WTC11 (cell line): ENCODE data around the gene DCAF5. TPM values are rescaled to one million over a fixed set of nuclear protein-coding genes. Genes with fewer than 3 reads are reported as not detected.
A peak's percentile ranks its signal among the peaks of the same experiment; 100 is the strongest.

ENCODE experiments used
- ATAC-seq: fragments of 200-7000 bp; cut with Tn5 transposase; 2 replicates; pipeline ENCODE4 v1.10.0; 2021; ENCODE audit warnings: mild to moderate bottlenecking, moderate library complexity
- CTCF ChIA-PET: fragments of 300-600 bp; sonication (Branson Sonifier 250); formaldehyde crosslinking; loops from one replicate; lab custom pipeline; 2021; ENCODE audit warnings: antibody characterized with exemption; lab: Charles Lee
- POLR2A ChIA-PET: fragments of 350-600 bp; sonication (Branson Sonifier 250); formaldehyde crosslinking; loops from one replicate; lab custom pipeline; 2021; ENCODE audit warnings: antibody characterized with exemption; lab: Charles Lee
- DNase-seq: peaks from one replicate; pipeline ENCODE4 v3.0.0; 2021; ENCODE audit warnings: low spot score
- H3K27ac Mint-ChIP-seq: 2 replicates; pipeline ENCODE4 v1.8.0; 2021; ENCODE audit warnings: mixed read lengths
- H3K27me3 Mint-ChIP-seq: 2 replicates; pipeline ENCODE4 v1.8.0; 2021; ENCODE audit warnings: low read depth, mild to moderate bottlenecking, moderate library complexity, mixed read lengths
- H3K36me3 Mint-ChIP-seq: 2 replicates; pipeline ENCODE4 v1.8.0; 2021; ENCODE audit warnings: mixed read lengths
- H3K4me1 Mint-ChIP-seq: 2 replicates; pipeline ENCODE4 v1.8.0; 2022; ENCODE audit warnings: mixed read lengths
- H3K4me3 Mint-ChIP-seq: 2 replicates; pipeline ENCODE4 v1.8.0; 2021; ENCODE audit warnings: mild to moderate bottlenecking, moderate library complexity, mixed read lengths
- H3K9me3 Mint-ChIP-seq: 2 replicates; pipeline ENCODE4 v1.8.0; 2021; ENCODE audit warnings: mixed read lengths
- ATF2 ChIP-seq: sonication (generic); formaldehyde crosslinking; IDR thresholded peaks from 2 replicates; pipeline ENCODE4 v1.8.1; 2022; ENCODE audit warnings: low read depth, missing genetic modification reagents, borderline replicate concordance
- CREB1 ChIP-seq: sonication (generic); formaldehyde crosslinking; IDR thresholded peaks from 2 replicates; pipeline ENCODE4 v1.8.0; 2023; ENCODE audit warnings: mild to moderate bottlenecking, missing genetic modification reagents
- CTCF ChIP-seq: fragments of 200-600 bp; IDR thresholded peaks from 2 replicates; pipeline ENCODE4 v1.8.0; 2022; ENCODE audit warnings: antibody characterized with exemption
- E2F1 ChIP-seq: sonication (generic); formaldehyde crosslinking; IDR thresholded peaks from 2 replicates; pipeline ENCODE4 v1.8.0; 2022; ENCODE audit warnings: mild to moderate bottlenecking, missing genetic modification reagents
- NFYB ChIP-seq: sonication (generic); formaldehyde crosslinking; conservative IDR thresholded peaks from 2 replicates; pipeline ENCODE4 v1.8.0; 2022; ENCODE audit warnings: low read depth, missing genetic modification reagents
- OVOL2 ChIP-seq: fragments of 250-450 bp; sonication (Bioruptor Pico); IDR thresholded peaks from 2 replicates; pipeline ENCODE4 v1.9.0; 2021; ENCODE audit warnings: mild to moderate bottlenecking, borderline replicate concordance
- RELA ChIP-seq: sonication (generic); formaldehyde crosslinking; IDR thresholded peaks from 2 replicates; pipeline ENCODE4 v1.8.1; 2022; ENCODE audit warnings: missing genetic modification reagents, mild to moderate bottlenecking, borderline replicate concordance
- SOX15 ChIP-seq: fragments of 250-450 bp; sonication (Bioruptor Pico); IDR thresholded peaks from 2 replicates; pipeline ENCODE4 v1.9.0; 2021; ENCODE audit warnings: mild to moderate bottlenecking
- TEAD1 ChIP-seq: sonication (generic); formaldehyde crosslinking; IDR thresholded peaks from 2 replicates; pipeline ENCODE4 v1.8.0; 2022; ENCODE audit warnings: mild to moderate bottlenecking, missing genetic modification reagents
- ZNF138 ChIP-seq: sonication (generic); formaldehyde crosslinking; conservative IDR thresholded peaks from 2 replicates; pipeline ENCODE4 v1.8.1; 2022; ENCODE audit warnings: mild to moderate bottlenecking, moderate library complexity, missing genetic modification reagents
- ZNF232 ChIP-seq: sonication (generic); formaldehyde crosslinking; IDR thresholded peaks from 2 replicates; pipeline ENCODE4 v1.8.0; 2022; ENCODE audit warnings: mild to moderate bottlenecking, missing genetic modification reagents
- ZNF263 ChIP-seq: sonication (generic); formaldehyde crosslinking; IDR thresholded peaks from 2 replicates; pipeline ENCODE4 v1.8.1; 2022; ENCODE audit warnings: low read depth, mild to moderate bottlenecking, moderate library complexity, missing genetic modification reagents
- ZNF281 ChIP-seq: sonication (generic); formaldehyde crosslinking; IDR thresholded peaks from 2 replicates; pipeline ENCODE4 v1.8.0; 2023; ENCODE audit warnings: mild to moderate bottlenecking, missing genetic modification reagents
- ZNF416 ChIP-seq: fragments of 250-450 bp; sonication (Bioruptor Pico); IDR thresholded peaks from 2 replicates; pipeline ENCODE4 v1.9.0; 2021; ENCODE audit warnings: mild to moderate bottlenecking, inconsistent platforms
- total RNA-seq: library from RNA; stranded (reverse); gene quantifications from 3 replicates; pipeline ENCODE4 v1.2.3, GENCODE V29; 2021
- TF ChIP-seq, protein P1 (sequence below): sonication (generic); formaldehyde crosslinking; IDR thresholded peaks from 2 replicates; pipeline ENCODE4 v1.8.1; 2022; ENCODE audit warnings: missing genetic modification reagents, borderline replicate concordance
- TF ChIP-seq, protein P2 (sequence below): sonication (generic); formaldehyde crosslinking; IDR thresholded peaks from 2 replicates; pipeline ENCODE4 v1.8.0; 2023; ENCODE audit warnings: missing genetic modification reagents, mild to moderate bottlenecking, borderline replicate concordance
- TF ChIP-seq, protein P3 (sequence below): sonication (generic); formaldehyde crosslinking; IDR thresholded peaks from 2 replicates; pipeline ENCODE4 v1.8.1; 2023; ENCODE audit warnings: mild to moderate bottlenecking, missing genetic modification reagents, moderate library complexity

Gene DCAF5
- total RNA-seq, 1 experiment from 2014 or later = 30.3 TPM

GRCh38 chr14:69097974-69098373, 54.9 kb downstream of the DCAF5 start (continued):
- TF ChIP-seq, protein P1, sequence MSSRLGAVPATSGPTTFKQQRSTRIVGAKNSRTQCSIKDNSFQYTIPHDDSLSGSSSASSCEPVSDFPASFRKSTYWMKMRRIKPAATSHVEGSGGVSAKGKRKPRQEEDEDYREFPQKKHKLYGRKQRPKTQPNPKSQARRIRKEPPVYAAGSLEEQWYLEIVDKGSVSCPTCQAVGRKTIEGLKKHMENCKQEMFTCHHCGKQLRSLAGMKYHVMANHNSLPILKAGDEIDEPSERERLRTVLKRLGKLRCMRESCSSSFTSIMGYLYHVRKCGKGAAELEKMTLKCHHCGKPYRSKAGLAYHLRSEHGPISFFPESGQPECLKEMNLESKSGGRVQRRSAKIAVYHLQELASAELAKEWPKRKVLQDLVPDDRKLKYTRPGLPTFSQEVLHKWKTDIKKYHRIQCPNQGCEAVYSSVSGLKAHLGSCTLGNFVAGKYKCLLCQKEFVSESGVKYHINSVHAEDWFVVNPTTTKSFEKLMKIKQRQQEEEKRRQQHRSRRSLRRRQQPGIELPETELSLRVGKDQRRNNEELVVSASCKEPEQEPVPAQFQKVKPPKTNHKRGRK = no peak
- TF ChIP-seq E2F1 (no peak), ZNF263 (CRISPR knock-in tag) (no peak), NFYB (CRISPR knock-in tag) (no peak)
- TF ChIP-seq, protein P2, sequence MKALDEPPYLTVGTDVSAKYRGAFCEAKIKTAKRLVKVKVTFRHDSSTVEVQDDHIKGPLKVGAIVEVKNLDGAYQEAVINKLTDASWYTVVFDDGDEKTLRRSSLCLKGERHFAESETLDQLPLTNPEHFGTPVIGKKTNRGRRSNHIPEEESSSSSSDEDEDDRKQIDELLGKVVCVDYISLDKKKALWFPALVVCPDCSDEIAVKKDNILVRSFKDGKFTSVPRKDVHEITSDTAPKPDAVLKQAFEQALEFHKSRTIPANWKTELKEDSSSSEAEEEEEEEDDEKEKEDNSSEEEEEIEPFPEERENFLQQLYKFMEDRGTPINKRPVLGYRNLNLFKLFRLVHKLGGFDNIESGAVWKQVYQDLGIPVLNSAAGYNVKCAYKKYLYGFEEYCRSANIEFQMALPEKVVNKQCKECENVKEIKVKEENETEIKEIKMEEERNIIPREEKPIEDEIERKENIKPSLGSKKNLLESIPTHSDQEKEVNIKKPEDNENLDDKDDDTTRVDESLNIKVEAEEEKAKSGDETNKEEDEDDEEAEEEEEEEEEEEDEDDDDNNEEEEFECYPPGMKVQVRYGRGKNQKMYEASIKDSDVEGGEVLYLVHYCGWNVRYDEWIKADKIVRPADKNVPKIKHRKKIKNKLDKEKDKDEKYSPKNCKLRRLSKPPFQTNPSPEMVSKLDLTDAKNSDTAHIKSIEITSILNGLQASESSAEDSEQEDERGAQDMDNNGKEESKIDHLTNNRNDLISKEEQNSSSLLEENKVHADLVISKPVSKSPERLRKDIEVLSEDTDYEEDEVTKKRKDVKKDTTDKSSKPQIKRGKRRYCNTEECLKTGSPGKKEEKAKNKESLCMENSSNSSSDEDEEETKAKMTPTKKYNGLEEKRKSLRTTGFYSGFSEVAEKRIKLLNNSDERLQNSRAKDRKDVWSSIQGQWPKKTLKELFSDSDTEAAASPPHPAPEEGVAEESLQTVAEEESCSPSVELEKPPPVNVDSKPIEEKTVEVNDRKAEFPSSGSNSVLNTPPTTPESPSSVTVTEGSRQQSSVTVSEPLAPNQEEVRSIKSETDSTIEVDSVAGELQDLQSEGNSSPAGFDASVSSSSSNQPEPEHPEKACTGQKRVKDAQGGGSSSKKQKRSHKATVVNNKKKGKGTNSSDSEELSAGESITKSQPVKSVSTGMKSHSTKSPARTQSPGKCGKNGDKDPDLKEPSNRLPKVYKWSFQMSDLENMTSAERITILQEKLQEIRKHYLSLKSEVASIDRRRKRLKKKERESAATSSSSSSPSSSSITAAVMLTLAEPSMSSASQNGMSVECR (CRISPR knock-in tag) = no peak
- TF ChIP-seq, protein P3, sequence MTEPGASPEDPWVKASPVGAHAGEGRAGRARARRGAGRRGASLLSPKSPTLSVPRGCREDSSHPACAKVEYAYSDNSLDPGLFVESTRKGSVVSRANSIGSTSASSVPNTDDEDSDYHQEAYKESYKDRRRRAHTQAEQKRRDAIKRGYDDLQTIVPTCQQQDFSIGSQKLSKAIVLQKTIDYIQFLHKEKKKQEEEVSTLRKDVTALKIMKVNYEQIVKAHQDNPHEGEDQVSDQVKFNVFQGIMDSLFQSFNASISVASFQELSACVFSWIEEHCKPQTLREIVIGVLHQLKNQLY = no peak
- TF ChIP-seq, all 79 proteins: peak for 0

- DNase-seq (no peak), ATAC-seq (0 out of 2 replicates have a peak, but pooled peaks have one; percentile 9)
- peaks cover 3% of the 10 kb centered on the region; the same call in 1 of the 2 replicates for H3K36me3 Mint-ChIP-seq
- H3K27me3 Mint-ChIP-seq = no peaks in the 10 kb centered on the region
- H3K27ac Mint-ChIP-seq = no peak overlapping the region; the same call in 1 of the 2 replicates
- H3K4me3 Mint-ChIP-seq = no peak overlapping the region
- ChIA-PET CTCF (interaction anchor here (1.1 to 1.9 kb wide), 5 partner anchors 10 to 253 kb away, joined by 3 to 9 read pairs (median 4); no protein-coding TSS in a partner anchor), POLR2A (interaction anchor here (0.8 kb wide), 1 partner anchor 41 kb away, joined by 3 read pairs; no protein-coding TSS in a partner anchor)
- peaks cover 31% of the 10 kb centered on the region for H3K4me1 Mint-ChIP-seq
- TF ChIP-seq OVOL2 (CRISPR knock-in tag) = no peak
- no peaks in the 10 kb centered on the region for H3K9me3 Mint-ChIP-seq
Measured at GRCh38 chr14:69096781-69097475, 56.0 kb downstream of the DCAF5 start.

GRCh38 chr14:69096246-69096645, 56.7 kb downstream of the DCAF5 start:
- Mint-ChIP-seq H3K4me1 (peaks cover 31% of the 10 kb centered on the region), H3K27ac (no peak overlapping the region), H3K9me3 (no peaks in the 10 kb centered on the region), H3K36me3 (peaks cover 7% of the 10 kb centered on the region), H3K4me3 (no peak overlapping the region), H3K27me3 (no peaks in the 10 kb centered on the region)
- ATAC-seq (no peak), DNase-seq (no peak)
- ChIA-PET CTCF (interaction anchor here (1.0 to 1.6 kb wide), 3 partner anchors 156 to 185 kb away, joined by 3 to 5 read pairs (median 4); no protein-coding TSS in a partner anchor), POLR2A (no interaction called here)
- TF ChIP-seq ZNF232 (CRISPR knock-in tag) = no peak
- no peak for TF ChIP-seq SOX15 (CRISPR knock-in tag)
- TF ChIP-seq ZNF138 (CRISPR knock-in tag) = no peak
- TF ChIP-seq CREB1 = no peak
- no peak for TF ChIP-seq TEAD1
- TF ChIP-seq CTCF = no peak
- no peak for TF ChIP-seq ATF2 (CRISPR knock-in tag)
- no peak for TF ChIP-seq RELA (CRISPR knock-in tag)
- no peak for TF ChIP-seq ZNF416 (CRISPR knock-in tag)
- TF ChIP-seq ZNF281 (CRISPR knock-in tag) = no peak
